ENCODE data around the gene RAB8A.
"Not testable (repeated sequence)": the region's sequence is repeated elsewhere in the genome, so short reads cannot be mapped to it uniquely, and the experiment has no call there.

Gene RAB8A

DNA sequence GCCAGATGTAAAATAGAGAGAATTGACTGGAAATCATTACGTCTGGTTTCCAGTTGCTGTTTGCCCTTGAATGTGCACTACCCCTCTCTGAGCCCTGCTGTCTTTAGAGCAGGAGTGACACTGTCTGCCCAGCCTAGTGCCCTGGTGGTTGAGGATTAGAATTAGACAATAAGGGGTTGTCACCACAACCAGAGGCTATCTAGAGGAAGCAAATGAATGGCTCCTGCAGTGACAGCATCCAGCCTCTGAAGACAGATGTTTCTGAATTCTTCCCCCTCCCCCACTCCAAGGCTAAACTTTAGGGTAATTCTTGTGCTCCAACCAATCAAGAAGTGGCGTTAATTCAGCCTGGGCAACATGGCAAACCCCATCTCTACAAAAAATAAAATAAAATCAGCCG lies 2.0 kb downstream of the RAB8A start:
- DNase-seq (ENCODE audit: low read depth in 2 of 2) = no peak
- H3K4me3 ChIP-seq (replicated peaks in 1 of 2; ENCODE audit: low read depth in 2 of 2, low read length in 2 of 2) = no peak overlapping the region
- TF ChIP-seq, protein P1, sequence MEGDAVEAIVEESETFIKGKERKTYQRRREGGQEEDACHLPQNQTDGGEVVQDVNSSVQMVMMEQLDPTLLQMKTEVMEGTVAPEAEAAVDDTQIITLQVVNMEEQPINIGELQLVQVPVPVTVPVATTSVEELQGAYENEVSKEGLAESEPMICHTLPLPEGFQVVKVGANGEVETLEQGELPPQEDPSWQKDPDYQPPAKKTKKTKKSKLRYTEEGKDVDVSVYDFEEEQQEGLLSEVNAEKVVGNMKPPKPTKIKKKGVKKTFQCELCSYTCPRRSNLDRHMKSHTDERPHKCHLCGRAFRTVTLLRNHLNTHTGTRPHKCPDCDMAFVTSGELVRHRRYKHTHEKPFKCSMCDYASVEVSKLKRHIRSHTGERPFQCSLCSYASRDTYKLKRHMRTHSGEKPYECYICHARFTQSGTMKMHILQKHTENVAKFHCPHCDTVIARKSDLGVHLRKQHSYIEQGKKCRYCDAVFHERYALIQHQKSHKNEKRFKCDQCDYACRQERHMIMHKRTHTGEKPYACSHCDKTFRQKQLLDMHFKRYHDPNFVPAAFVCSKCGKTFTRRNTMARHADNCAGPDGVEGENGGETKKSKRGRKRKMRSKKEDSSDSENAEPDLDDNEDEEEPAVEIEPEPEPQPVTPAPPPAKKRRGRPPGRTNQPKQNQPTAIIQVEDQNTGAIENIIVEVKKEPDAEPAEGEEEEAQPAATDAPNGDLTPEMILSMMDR (IDR thresholded peaks at IDR 0.05; ENCODE audit: low read depth, low read length) = no peak

DNA sequence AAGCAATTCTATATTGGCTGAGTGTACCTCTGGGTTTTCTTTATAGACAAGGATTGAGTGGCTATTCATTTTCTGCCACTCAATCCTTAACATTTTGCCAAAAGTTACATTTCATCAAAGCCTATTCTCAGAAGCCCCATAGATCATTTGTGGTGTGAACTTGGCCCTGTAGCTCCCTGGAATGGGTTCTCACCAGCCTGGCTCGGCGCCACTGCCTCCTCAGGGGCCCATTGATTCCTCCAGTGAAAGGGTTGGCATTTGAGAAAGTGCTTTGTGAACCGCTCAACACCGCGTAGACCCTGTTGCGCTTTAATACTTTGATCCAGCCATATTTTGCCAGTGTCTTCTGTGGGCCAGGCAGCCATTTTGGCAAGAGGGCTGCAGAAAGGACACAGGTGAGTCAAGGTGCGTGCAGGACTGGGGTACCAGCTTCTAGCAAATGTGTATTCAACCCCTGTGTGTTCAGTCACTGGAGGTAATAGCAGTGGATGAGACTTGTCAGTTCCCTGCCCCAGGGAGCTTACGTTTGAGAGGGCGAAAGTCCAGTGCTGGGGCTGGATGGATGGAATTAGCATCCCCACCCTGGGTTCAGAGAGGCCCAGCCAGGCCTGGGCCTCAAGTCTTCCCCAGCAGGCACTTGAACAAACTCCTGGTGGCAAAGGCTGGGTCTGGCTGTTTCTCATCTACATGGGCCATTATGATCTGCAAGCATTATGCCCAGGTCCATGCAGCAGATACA lies 3.8 kb downstream of the RAB8A start:
- H3K4me3 ChIP-seq (replicated peaks in 1 of 2; ENCODE audit: low read depth in 2 of 2, low read length in 2 of 2) = no peak overlapping the region
- no peak for DNase-seq (ENCODE audit: low read depth in 2 of 2)
- TF ChIP-seq, protein P1 (IDR thresholded peaks at IDR 0.05; ENCODE audit: low read depth, low read length) = no peak

DNA sequence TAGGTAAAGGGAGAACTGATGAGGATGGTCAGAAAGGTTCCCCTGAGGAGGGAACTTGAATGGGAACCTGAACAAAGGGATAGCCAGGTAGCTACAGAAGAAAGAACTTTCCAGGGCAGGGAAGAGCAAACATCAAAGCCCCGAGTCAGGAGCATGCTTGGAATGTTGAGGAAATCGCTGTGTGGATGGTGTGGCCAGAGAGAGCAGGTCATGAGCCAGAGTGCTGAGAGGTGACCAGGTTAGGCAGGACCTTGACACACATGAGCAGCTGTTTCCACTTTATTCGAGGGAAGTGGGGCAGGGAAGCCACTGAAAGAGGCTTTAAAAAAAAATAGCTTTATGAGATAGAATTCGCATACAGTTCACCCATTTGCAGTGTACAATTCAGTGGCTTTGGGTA lies 4.4 kb downstream of the RAB8A start:
- TF ChIP-seq, protein P1 (IDR thresholded peaks at IDR 0.05; ENCODE audit: low read depth, low read length) = no peak
- no peak for DNase-seq (ENCODE audit: low read depth in 2 of 2)
- no peak overlapping the region for H3K4me3 ChIP-seq (replicated peaks in 1 of 2; ENCODE audit: low read depth in 2 of 2, low read length in 2 of 2)

DNA sequence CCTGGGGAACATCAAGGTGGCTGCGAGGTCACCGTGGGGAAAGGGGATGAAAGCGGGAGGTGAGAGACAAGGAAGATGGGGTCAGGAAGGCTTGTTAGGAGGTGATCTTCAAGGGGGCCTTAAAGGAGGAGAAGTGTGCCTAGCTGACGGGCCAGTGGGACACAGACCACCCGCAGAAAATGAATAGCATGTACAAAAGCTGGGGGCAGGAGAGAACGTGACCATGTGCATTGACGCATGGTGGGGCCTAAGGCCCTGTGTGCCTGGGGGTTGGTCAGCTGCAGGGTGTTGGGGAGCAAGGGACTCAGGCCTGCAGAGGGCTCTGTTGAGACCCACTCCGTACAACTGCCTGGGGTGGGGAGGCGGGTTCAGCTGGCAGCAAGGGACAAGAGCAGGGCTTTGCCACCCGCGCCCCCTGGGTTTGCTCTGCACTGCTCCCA lies 5.9 kb downstream of the RAB8A start:
- no peak overlapping the region for H3K4me3 ChIP-seq (replicated peaks in 1 of 2; ENCODE audit: low read depth in 2 of 2, low read length in 2 of 2)
- no peak for DNase-seq (ENCODE audit: low read depth in 2 of 2)
- TF ChIP-seq, protein P1 (IDR thresholded peaks at IDR 0.05; ENCODE audit: low read depth, low read length) = no peak

DNA sequence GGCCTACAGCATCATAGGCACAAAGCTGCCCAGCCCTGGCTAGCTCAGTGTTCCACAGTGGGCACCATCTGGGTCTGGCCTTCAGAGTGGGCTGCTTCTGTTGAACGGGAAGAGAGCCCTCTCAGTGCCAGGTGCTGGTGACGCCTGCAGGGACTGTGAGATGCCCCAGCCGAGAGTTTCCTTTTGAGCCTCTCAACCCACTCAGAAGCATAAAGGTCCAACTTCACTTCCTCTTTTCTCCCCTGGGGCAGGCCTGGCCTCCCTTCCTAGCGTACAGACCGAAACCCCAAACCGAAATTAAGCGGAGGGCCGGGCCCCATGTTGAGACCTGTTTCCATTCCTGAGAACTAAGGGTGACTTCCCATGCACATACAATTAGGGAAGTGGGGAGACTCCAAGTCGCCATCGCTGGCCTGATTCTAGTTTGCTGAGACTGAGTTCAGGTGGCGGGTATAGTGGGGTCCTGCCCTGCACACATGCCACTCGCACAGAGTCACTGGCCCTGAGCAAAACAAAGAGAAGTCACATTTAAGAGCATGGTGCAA lies 6.9 kb downstream of the RAB8A start:
- no peak for DNase-seq (ENCODE audit: low read depth in 2 of 2)
- H3K4me3 ChIP-seq (replicated peaks in 1 of 2; ENCODE audit: low read depth in 2 of 2, low read length in 2 of 2) = no peak overlapping the region
- TF ChIP-seq, protein P1 (IDR thresholded peaks at IDR 0.05; ENCODE audit: low read depth, low read length) = no peak

DNA sequence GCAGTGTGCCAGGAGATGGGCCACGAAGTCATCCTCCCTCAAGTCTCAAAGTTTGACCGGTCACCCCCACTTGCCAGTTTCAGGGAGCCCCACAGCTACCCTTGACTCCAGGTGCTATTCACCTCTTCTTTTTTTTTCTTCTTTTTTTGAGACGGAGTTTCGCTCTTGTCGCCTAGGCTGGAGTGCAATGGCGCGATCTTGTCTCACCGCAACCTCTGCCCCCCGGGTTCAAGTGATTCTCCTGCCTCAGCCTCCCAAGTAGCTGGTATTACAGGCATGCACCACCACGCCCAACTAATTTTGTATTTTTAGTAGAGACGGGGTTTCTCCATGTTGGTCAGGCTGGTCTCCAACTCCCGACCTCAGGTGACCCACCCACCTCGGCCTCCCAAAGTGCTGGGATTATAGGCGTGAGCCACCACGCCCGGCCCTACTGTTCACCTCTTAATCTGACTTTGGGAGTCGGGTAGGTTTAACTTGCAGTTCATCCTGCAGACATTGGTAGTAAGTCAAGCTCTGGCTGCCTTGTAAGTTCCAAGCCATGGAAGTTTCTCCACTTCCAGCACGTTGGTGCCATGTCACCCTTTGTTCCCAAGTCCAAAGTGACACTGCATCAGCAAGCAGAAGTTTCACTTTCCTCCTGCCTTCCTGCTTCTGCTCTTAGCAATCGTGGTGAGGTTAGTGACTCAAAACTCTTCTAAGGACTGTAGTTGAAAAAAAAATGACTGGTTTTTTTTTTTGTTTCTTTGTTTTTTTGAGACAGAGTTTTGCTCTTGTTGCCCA lies 7.6 kb downstream of the RAB8A start:
- not testable (repeated sequence) for H3K4me3 ChIP-seq (replicated peaks in 1 of 2; ENCODE audit: low read depth in 2 of 2, low read length in 2 of 2); DNase-seq (ENCODE audit: low read depth in 2 of 2)

DNA sequence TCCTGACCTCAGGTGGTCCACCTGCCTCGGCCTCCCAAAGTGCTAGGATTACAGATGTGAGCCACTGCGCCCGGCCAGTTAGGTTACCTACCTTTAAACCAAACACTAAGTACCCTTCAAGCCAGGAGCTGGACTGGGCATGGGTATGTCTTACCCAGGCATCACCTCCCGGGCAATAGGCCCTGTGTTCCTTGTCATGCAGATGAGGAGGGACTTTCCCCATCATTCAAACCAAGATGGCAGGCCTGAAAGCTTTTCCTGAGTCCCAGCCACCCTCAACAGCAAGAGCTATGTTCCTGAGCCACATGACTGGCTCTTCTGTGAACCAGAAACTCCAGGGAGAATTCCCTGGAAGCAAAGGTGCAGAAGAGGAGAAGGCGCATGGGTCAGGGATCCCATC lies 9.5 kb downstream of the RAB8A start:
- no peak overlapping the region for H3K4me3 ChIP-seq (replicated peaks in 1 of 2; ENCODE audit: low read depth in 2 of 2, low read length in 2 of 2)
- DNase-seq (ENCODE audit: low read depth in 2 of 2) = no peak
- TF ChIP-seq, protein P1 (IDR thresholded peaks at IDR 0.05; ENCODE audit: low read depth, low read length) = no peak

Data from cardiac fibroblast (primary cell).